HG02678 (cell line): ENCODE measurements around the gene ACTRT3.

Experiments
- ATAC-seq: cut with Tn5 transposase; IDR thresholded peaks from one replicate; pipeline ENCODE4 v1.9.1; 2021; ENCODE audit warnings: mild to moderate bottlenecking, moderate library complexity; ENCODE audit not compliant: unreplicated experiment

ACTRT3 gene

DNA sequence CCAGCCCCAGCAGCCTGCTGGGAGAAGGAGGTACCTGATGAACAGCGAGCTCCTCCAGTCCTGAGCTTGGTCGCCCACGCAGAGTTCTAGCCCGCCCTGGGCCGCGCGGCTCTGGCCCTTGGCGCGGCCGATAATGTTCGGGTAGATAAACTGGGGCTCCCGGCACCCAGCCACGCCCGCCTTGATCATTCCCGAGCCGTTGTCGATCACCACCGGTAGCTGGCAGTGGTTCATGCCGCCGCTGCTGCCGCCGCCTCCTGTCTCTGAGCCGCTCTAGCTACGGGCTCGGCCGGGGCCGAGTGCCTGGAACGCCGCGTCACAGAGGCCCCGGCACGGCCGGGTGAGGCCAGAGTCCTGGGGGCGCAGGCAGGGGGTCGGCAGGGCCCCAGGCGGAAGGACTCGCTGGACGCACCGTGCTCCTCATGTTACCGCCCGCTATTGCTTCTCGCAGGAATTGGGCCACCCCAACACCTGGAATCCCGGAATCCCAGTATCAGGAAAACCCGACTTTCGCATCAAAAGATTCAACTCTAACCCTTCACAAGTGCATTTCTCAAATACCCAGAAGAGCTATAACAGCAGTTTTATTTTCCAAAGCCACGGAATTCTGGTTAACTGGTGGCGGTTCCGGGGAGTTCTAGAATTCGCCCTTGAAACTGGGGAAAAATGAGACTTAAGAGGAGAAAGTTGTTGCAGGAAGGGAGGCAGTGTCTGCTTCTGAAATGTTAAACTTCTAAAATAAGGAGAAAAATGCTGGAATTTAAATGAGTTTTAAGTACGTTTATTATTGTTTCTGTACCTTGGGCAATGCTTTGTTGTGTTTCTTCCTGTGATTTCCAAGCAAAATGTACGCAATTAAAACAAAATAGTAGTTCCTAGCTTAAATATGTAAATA is at the start of gene ACTRT3:
Gene ACTRT3 (minus strand): TSS at position 275 of the 895 bp plus-strand sequence. CDS start 41 bp downstream, at position 234.
- peak; percentile 26 for ATAC-seq

DNA sequence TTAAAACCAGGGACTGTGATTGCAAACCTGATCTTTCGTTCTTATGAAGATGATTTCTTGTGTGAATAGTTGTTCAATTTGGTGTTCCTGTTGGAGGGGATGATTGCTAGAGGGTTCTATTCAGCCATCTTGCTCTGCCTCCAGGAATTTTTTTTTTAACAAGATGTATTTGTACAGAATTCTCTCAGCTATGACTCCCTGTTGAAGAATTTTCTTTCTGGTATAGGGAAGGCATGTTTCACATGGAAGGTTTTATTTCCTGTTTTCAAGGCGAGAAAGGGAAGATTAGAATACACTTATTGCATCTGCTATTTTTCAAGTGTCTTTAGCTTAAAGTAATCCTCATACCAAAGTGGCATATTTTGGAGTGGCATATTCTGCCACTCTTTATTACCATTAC is 49.0 kb upstream of the ACTRT3 start:
- ATAC-seq: no peak

DNA sequence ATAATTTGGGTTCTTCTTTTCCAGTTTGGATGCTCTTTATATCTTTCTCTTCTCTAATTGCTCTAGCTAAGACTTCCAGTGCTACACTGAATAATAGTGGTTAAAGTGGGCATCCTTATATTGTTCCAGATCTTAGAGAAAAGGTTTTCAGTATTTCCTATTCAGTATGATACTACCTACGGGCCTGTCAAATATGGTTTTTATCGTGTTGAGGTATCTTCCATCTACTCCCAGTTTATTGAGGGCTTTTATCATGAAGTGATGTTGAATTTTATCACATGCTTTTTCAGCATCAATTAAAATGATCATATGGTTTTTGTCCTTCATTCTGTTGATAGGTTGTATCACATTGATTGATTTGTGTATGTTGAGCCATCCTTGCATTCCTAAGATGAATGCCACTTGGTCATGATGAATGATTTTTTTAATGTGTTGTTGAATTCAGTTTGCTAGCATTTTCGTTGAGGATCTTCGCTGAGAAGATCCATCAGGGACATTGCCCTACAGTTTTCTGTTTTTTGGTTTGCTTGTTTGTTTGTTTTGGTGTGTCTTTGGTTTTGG is 46.3 kb upstream of the ACTRT3 start:
- no peak for ATAC-seq

DNA sequence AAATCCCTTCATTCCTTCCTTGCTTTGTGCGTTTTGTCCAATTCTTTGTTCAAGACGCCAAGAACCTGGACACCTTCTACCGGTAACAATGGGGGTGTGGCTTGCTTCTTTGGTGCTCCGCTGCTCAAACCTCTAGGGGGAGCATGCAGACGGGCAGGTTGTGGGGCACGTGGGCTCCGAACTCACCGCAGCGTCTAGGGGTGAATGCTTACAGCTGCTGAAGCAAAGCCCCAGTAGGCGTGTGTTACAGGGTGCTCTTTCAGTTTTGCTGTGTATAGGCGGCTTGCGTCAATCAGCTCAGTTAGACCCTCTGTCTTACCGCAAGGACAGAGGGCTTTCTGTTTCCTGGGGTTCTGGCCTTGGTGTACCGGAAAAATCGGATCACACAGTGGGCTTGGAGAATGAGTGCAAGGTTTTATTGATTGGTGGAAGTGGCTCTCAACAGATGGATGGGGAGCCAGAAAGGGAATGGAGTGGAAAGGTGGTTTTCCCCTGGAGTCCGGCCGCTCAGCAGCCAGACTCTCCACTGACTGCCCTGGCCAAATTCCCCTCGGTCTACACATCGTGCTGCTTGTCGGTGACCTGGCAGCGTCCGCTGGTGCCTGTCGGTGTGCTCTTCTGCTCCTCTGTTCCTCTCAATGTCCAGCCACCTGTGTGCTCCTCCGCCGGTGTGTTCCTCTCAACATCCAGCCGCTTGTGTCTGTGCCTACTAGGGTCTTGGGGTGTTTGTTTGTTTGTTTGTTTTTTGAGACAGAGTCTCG is 44.6 kb upstream of the ACTRT3 start:
- ATAC-seq: peak; percentile 79

DNA sequence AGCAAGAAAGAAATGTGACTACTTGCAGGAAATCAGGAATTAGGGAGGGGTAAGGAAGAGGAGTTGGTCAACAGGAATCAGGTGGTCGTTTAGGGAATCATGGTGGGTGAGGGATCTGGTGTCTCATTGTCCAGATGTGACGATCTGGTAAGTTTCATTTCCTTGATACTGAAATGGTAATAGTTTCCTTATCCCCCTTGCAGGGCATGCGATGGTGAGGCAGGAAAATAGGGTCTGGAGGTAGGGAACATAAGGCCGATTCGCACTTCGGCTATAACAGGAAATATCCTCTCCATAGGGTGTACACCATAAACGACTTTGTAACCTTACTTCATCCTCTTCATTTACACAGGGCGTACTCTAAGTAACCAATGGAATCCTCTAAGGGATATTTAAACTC is 43.9 kb upstream of the ACTRT3 start:
- no peak for ATAC-seq

DNA sequence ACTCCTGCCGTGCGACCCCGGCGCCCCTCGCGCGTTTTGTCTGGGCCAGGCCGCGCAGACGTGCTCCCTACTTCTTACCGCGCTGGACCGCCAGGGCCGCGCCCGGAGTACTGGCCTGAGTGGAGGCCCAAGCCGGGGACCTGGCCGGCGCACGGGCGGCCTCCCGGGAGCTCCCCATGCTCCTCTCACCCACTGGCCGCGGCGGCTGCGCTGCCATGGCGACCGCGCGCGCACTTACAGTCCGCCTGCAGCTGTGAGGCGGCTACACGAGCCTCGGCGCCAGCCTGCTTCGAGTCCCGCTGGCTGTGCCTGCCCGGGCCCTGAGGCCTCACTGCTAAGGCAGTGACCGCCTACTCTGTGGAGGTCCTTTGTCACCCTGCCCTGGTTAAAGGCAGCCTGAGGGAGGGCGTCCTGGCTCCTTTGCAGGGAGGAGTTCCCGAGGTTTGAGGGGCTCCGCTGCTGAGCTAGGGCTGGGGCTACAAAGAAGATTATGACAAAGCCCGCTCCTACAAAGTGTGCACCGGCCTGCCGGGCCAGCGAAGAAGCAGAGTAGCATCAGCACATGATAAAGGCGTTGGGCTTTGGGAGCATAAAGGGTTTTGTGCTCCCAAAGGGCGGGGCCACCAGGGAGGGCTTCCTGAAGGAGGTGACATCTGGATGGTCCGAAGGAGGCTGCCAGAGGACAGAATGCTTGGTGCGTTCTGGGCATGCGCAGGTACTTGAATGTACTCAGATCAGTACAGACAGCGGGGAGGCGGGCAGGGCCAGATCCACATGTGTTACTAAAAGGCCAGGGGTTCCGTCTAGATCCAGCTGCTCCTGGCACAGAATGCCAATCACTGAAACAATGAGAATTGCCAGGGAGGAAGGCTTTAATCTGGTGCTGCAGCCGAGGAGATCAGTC is 43.2 kb upstream of the ACTRT3 start, which contains the start of the genes LRRC34 and LRRIQ4:
Gene LRRC34 (minus strand): TSS at position 573 of the 904 bp plus-strand sequence. CDS start 356 bp downstream, at position 217.
Gene LRRIQ4 (plus strand): TSS at position 539 of the 904 bp plus-strand sequence. CDS start 9,052 bp downstream, outside the sequence.
- ATAC-seq: peak; percentile 69

DNA sequence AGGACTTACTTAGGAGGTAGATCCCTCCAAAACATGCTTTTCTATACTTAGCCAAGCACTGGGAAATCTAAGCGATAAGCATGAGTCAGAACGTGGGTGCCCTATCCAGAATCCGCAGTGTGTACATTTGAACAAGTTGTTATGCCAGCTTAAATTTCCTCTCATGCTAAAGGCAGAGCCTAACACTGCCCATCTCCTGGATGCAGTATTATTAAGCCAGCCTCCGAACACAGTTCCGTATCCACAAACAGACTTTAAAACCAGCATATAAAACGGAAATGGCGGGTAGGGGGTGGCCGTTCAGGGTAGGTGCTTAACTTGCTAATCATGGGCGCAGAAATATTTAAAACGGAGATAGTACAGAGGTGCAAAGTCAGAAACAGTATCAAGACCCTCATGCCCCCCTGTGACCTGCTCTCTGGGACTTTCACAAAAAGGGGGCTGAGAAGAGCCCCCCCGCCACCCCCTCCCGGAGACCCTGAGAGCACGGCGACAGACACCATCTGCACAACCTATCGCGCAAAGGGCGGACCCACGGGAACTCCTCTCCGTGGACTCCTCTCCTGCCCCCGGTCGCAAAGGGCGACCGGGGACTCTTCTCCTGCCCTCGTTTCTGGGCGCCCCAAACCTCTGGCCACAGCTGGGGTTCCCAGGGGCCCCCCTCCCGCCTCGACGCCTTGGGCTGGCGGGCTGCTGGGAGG is 42.4 kb upstream of the ACTRT3 start:
- ATAC-seq: peak; percentile 18

DNA sequence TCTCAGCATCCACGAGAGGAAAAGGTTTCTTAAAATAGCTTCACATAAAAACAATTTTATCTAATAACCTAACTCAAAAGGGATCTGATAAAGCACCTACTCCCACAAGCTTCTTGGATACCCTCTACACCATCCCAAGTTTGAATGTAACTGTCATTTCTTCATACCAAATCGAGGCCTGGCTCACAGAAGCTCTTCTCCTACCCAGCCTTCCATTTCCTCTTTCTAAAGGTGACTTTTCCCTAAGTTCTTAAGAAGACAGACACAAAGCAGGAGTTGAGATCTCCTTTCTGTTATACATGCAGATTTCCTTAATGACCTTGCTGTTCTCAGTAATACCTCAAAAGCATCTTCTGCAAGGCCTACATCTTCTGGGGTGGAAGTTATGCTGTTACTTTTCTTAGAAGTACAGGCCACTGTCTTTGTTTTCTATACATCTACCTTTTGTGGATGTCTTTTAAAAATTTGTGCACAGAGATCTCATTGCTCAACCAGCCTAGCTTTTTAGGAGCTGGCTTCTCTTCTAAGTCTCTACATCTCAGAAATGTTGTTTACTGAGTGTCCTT is 40.0 kb upstream of the ACTRT3 start:
- no peak for ATAC-seq

DNA sequence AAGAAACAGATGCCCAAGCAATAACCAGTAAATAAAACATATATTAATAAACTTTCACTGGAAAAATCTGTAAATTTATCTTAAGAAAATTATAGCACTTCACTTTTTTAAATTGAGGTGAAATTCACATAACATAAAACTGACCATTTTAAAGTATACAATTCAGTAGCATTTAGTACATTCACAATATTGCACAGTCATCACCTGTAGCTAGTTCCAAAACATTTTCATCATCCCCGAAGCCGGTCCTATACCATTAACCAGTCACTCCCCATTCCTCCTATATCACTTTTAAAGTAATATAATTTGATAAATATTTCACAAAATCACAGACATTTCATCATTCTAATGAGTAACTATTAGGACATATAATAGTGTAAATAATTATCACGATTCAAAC is 35.3 kb upstream of the ACTRT3 start:
- ATAC-seq: no peak

DNA sequence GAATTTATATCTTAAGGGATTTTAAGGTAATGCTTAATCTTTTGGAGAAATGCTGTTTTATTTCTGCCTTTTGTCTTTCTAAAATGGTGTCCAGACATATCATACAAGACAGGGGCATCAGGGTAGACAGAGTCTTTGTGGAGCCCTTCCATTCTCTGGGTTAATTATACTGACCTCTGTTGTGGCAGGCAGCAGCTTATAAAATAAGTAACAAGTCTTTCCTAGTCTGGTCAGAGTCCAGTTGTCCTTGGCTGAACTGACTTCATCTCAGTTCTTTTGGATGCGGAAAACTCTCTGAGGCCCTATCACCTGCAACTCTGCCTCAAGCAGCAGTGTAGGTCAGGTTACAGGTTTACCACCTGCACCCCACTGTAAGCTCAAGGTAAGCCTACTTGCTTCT is 23.0 kb upstream of the ACTRT3 start:
- ATAC-seq: no peak

DNA sequence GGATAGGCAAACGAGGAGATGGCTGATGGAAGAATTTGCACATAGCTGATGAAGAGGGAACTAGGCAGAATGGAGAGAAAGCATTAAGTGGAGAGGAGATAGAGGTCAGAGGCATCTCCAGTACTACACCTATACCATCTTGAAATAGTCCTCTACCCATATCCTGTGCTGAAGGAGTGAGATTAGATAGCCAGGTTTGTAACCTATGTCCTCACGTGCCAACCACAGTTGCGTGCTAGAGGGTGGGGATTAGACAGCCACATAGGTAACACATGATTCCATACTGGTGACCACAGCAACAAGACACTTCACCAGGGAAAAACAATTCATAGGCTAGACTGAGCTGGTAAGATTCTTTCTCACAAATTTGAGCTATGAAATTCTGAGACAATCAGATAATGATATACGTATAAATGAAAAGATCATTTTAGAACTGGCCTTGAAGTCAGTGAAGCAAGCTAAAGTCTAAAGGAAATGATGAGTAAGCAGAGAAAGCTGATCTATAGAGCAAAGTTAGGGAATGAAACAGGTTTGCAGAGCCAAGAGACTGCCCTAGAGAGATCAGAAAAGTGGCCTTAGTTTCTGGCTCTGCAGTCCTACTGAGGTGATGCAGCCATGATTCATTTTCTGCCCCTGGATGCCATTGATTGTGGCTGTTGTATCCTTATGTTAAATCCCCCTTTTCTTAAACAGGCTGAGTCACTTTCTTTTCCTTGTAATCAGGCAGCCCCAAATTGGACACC is 21.5 kb upstream of the ACTRT3 start:
- ATAC-seq: no peak

DNA sequence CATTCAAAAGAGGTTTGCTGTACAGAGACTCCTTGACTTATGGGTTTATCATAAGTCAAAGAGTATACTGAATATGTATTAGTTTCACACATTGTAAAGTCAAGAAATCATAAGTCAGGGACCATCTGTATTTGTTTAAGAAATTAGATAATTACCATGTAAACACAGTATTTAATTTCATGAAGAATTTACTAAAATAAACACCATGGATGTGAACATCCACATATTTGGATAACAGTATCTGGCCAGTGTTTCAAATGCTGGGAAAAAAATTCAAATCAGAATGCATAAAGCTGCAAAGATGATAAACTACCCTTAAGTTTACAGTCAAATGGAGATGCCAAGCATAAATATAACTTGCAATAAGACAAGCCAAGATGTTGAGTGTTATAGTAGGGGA is 20.9 kb upstream of the ACTRT3 start:
- ATAC-seq: no peak

DNA sequence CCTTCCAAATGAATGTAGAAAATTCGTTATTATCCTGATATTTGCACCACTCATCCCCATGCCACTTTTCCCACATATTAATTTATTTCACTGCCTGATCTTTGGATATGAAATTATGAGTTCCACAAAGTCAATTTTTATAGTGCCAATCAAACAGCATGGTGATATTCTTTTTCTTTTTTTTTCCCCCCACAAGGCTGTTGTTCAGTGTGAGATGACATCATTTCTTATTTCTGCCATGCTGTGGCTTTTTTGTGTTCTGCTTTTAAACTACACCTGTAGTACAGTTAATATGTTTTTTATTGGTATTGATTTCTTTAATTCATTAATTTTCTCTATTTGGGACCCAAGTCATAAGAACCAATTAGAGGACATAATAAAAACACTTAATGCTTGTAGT is 18.4 kb upstream of the ACTRT3 start:
- ATAC-seq: no peak

DNA sequence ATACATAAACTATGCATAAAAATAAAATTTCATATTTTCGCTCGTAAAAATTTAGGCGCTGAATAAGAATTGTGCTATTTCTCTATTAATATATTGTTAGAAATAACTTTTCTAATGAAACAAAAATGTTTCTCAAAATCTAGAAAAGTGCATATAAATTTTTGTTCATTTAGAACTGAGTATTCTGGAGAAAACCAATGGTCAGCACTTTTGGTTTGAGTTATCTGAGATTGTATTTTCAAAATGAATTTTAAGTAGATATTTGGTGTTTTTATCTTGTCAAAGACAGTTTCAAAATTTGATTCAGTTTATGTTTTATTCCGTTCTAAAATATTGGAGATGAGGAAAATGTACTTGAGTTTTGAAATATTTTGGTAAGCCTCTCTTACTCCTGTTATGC is 17.8 kb upstream of the ACTRT3 start:
- ATAC-seq: no peak

DNA sequence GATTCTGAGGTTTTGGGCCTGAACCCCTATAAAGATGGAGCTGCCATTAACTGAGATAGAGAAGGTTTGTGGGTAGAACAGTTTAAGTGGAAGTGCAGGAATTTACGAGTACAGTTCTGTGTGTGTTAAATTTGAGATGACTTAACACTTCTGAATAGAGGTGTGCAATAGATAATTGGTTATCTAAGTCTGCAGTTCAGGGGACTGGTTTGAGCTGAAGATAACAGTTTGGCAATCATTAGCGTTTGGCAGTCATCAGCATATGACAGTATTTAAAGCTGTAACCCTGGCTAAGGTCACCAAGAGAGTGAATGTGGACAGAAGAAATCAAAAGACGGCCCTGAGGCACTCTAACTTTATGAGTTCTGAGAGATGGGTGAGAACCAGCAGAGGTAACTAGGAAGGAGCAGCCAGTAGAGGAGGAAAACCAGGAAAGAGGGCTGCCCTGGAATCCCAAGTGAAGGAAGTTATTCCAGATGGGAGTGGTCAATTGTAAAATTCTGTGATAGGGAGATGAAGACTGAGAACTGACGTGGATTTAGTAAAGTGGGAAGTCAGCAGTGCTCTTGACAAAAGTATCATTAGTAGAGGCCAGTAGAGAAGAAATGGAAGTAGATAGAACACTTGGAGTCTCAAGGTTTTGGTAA is 12.0 kb upstream of the ACTRT3 start:
- ATAC-seq: no peak

DNA sequence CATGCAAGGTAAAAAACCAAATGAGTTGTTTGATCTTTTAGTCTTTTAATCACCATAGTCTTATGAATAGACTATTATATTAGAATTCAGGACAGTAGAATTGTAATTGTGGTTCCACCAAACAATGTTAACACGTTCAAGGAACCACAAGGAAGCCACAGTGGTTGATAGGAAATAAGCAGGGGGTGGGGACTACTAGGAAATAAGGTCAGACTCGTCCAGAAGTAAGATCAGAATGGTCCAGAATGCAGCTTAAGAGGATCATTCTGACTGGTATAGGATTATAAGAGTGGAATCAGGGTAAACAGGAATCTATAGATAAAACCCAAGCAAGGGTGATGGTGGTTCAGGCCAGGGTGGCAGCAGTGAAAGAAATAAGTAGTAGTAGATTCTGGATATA is 11.4 kb upstream of the ACTRT3 start:
- ATAC-seq: no peak

DNA sequence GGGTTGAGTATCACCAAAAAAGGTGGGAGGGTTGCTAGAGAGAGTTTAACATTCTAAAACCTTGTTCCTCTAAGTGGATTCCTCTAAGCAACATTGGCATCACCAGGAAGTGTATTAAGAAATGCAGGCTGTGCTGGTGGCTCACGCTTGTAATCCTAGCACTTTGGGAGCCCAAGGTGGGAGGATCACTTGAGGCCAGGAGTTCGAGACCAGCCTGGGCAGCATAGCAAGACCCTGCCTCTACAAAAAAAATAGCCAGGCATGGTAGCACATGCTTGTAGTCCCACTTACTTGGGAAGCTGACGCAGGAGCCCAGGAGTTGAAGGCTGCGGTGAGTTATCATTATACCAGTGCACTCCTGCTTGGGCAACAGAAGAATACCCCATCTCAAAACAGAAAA is 8.5 kb upstream of the ACTRT3 start:
- no peak for ATAC-seq

DNA sequence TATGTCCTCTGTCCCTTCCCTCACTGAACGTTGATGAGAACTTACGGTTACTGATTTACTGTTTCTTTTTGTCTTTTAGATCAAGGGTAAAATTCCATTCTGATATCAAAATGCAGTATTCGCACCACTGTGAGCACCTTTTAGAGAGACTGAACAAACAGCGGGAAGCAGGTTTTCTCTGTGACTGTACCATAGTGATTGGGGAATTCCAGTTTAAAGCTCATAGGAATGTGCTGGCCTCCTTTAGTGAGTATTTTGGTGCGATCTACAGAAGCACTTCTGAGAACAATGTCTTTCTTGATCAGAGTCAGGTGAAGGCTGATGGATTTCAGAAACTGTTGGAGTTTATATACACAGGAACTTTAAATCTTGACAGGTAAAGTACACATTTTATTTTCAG is 4.8 kb upstream of the ACTRT3 start:
- no peak for ATAC-seq
